NCI-H187 treated with DMSO at 0.1 percent for 48 hours (cell line): ENCODE results near the gene C4orf54.

Experiments
- DNase-seq: peaks from one replicate; lab custom pipeline; 2025; lab: John Stamatoyannopoulos, UW

C4orf54 gene

DNA sequence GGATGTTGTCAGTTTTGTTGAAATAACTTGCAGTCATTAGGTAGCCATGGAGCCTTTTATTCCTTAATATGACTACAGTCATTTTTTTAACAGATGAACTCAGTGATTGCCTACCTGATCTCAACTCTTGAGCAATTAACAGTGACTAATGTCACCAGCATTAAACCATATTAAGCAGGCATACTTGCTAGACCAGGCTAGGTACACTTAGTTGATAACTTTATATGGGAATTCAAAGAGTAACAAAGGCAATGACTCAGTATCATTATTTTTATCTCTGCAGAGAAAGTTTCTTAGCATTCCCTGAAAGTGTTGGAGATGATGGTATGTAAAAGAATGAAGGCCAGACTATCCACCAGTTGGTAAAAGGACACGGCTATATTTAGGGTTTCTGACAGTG, at the start of gene C4orf54:
Gene C4orf54, minus strand, starts transcription at position 31 of the 400 bp plus-strand sequence. CDS start 3,180 bp downstream, outside the sequence.
- DNase-seq: no peak

DNA sequence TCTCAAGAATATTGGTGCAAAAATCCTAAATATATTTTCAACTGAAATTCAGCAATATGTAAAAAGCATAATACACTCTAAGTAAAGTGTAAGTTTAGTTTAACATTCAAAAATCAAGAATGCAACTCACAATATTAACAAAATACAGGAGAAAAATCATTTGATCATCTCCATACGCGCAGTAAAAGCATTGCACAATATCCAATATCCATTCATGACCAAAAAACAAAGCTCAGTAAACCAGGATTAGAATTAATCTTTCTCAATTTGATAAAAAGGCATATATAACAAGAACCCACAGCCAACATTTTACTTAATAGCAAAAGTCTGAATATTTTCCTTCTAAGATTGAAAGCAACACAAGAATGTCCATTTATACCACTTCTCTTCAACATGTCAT, 48.3 kb upstream of the C4orf54 start:
- DNase-seq: no peak

DNA sequence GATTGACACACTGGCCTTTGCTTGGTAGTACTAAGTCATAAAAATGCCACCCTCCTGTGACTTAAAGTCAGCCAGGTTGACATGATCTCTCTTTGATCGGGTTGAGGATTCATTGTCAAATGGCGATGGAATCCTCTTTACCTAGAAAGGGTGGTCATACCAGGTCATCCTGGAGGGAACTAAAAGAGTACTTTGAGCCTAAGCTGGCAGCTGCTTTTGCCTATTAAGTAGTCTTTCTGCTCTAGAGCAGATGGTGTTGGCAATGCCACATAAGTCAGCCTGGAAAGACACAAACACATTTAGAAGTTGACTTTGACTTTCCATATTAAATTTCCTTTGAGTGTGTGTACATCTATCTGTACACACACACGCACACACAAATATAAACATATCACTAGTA, 39.2 kb upstream of the C4orf54 start:
- DNase-seq: no peak

DNA sequence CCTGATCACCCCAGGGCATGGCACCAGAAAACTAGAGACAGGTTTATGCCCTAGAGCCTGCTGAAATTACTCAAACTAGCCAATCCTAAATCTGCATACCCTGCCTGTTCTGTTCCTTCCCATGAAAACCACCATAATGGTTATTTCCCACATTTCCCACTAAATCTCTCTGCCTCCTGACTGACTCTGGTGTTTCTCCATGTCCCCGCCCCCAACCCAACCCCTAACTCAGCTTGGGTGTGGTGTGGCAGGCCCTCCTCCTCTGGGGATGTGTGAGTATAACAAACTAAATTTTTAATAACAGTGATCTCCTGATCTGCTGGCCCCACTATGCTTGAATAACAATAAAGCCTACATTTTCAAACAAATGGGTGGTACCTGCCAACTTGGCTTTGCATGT, 35.5 kb upstream of the C4orf54 start:
- no peak for DNase-seq

DNA sequence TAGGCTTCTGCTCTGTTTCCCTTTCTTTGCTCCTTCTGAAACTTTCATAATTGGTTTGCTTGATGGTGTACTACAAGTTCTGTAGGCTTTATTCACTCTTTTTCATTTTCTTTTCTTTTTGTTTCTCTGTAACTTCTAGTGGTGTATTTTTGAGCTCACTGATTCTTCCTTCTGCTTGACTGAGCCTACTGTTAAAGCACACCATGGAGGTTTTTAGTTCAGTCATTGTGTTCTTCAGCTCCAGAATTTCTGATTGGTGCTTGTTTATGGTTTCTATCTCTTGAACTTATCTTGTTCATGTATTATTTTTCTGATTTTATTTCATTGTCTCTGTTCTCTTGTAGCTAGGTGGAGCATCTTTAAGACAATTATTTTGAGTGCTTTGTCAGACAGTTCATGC, 33.4 kb upstream of the C4orf54 start:
- no peak for DNase-seq

DNA sequence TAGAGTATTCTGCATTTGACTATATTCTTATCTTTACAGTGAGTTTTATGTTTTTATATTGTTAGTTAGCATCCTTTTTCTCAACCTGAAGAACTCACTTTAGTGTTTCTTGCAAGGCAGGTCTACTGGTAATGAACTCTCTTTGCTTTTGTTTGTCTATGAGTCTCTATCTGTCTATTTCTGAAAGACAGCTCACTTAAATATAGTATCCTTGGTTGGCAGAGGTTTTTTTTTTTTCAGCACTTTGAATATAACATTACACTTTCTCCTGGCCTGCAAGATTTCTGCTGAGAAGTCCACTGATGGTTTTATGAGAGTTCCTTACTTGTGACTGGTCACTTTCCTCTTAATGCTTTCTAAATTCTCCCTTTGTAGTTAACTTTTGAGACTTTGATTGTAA, 32.8 kb upstream of the C4orf54 start:
- DNase-seq: no peak

DNA sequence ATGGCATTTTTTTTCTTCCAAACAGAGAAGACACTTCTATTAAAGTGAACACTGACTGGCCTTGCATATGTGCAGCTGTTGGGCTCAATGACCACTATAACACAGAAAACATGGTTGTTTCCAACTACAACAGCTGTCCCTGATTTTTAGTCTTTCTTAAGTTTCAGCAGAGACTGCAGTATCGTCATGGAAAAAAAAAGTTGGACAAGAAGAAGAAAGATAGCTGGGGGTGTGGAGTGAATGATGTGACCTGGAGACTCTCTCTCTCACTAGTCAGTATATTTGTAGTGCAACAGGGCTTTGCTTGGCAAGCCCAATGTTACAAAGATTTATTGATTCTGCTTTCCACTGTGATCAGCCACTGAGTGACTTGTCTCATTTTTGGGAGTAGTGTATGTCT, 29.5 kb upstream of the C4orf54 start:
- no peak for DNase-seq

DNA sequence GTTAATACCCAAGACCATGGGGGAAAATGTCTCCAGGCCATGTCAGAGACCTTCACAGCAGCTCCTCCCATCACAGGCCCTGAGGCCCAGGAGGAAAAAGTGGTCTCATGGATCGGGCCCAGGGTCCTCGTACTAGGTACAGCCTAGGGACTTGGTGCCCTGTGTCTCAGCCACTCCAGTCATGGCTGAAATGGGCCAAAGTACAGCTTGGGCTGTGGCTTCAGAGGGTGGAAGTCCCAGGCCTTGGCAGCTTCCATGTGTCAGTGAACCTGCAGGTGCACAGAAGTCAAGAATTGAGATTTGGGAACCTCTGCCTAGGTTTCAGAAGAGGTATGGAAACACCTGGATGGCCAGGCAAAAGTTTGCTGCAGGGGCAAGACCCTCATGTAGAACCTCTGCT, 27.6 kb upstream of the C4orf54 start:
- no peak for DNase-seq

DNA sequence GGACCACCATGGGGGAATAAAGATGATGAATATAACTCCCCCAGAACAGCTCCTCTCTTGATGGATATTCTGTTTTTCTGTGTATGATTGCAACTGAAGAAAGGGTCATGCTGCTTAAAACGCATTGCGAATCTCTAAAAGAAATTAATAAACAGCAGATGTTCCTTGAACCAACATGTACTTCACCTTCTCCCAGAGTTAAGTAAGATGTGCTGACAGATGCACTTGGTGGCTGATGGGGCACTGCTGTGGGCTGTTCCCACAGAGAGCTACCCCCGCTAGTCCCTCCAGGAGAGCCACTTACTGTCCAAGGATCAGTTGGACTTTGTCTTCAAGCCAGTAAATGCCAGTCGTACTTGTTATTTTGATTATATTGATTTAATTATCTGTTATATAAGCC, 26.3 kb upstream of the C4orf54 start:
- no peak for DNase-seq

DNA sequence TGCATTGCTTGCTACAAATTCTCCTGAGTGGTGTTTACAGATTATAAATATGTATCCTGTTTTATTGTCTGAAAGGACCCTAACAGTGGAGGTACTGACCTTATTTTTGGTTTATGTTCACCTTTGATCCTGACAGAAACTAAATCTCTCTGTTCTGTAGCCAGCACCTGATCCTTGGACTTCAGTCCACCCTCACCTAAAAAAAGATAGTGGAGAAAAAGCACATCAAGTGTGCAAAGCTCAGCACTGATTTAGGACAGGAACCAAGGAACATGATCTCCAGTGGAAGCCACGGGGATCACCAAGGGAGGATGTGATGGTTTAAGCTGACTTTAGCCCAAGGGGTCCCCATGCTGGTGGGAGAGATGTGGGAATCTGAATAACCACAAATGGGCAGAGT, 22.3 kb upstream of the C4orf54 start:
- DNase-seq: no peak

DNA sequence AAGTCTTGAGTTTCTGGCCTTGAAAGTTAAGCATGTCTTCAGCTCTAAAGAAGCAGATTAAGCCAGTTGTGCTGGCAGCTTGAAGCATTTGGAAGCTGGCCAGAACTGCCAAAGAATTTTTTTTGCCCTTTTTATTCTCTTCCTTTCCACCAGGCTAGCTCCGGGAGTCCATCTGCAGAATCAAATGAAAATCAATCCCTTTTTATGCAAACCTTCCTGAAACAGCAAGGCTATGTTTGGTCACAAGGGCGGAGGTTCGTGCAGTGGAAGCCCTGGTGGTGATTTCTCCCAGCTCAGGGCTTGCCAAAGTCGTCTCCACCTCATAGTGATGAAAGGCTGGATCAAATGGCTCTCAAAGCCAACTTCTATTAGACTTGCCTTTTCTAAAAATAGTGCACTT, 21.6 kb upstream of the C4orf54 start:
- no peak for DNase-seq

DNA sequence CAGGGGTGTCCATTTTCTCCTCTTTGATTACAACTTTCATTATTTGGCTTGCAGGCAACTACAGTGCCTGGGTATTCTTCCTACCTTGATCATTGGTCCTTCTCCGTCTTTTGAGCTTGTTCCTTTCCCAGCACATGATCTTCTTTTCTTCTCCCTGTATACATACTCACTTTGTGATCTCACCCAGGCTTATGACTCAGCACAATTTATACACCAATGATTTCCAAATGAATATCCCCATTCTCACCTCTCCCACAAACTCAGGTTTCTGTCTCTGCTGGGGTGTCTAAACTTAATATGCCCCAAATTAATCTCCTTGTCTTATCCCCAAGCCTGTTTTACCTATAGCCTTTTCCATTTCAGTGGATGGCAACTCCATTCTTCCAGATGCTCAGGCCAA, 19.5 kb upstream of the C4orf54 start:
- no peak for DNase-seq

DNA sequence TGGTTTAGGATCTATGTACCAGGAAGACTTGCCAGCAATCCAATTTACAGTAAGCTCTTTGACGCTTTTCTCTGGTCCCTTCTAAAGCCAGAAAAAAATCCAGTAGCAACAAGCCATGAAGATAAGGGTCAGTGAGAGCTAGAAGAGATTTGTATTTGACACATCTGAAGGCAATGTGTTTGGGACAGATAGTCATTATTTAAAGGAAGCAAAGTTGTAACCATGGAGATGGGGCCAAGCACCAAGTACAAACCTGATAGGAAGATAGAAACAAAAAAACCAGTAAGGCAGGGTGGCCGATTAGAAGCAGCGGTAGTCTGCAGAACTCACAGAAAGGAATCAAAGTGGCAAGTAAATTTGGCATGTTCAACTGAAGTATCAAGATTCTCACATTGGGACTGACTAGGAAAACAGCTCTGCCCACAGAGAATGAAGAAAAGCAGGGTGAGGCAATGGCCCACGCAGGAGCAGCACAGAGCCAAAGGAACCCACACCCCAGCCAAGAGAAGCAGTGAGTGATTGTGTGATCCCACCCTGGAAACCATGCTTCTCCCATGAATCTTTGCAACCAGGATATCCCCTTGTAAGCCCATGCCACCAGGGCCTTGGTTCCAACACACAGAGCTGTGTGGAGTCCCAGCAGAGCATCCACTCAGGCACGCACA, 12.9 kb upstream of the C4orf54 start:
- DNase-seq: no peak

DNA sequence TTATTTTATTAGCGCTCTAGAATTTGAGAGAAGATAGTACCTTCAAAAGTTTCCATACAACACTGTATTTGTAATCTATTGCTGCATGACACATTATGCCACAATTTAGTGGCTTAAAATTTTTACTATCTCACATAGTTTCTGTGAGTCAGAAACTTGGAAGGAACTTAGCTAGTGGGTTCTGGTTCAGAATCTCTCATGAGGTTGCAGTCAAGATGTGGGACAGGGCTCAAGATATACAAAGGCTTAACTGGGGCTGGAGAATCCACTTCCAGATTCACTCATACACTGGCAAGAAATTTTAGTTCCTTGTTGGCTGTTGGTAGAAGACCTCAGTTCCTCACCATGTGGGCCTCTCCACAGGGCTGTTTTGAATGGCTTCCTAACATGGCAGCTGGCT, 11.5 kb upstream of the C4orf54 start:
- DNase-seq: no peak

DNA sequence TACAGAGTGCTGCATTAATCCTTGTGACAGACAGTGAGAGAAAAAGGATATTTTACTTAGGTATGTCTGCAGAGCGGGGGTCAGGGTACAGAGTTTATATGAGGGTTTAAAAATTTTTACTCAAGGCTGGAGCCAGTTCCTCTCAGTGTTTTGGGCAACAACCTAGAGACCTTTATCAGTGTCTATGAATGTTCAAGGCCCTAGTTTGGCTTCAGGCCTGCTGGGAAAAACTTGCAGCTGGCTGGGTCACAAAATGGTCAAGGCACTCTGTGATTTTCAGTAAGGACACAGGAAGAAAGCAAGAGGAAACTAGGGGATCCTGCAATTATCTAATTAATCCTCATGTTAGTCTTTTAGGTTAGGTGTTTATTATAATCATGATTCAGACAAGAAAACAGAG, 10.8 kb upstream of the C4orf54 start:
- DNase-seq: no peak

DNA sequence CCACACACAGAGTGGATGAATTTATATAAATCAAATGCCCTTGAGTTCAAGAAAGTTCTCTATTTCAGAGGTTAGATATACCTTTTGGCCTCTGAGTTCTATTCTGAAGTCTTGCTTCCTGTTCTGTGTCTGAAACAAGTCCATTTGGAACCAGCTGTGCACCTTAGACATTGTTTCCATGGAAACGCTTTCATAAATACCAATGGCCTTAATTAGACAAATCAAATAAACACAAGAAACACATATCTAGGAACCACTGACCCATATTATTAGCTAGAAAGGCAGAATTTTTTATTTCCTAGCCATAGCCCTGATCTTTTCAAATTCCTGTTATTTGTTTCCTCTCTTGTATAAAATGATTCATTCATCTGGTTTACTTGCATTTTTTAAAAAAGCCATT, 8.4 kb upstream of the C4orf54 start:
- DNase-seq: no peak

DNA sequence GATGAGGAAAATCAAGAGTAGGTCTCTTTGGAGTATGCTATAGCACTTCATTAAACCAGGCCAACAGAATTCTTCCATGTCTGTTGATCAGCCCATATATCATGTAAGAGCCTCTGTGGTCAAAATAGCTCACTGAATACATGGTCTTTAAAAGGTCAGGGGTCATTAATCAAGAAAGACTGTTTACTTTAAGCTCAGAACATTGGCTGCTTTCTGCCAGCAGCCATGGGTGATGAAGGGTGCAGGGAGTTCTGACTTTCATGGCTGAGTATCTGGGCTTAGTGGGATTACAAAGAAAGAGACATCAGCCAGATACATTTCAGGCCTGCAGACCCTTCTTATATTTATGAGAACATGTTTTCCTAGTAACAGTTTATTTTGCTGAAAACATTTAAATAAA, 7.1 kb upstream of the C4orf54 start:
- no peak for DNase-seq

DNA sequence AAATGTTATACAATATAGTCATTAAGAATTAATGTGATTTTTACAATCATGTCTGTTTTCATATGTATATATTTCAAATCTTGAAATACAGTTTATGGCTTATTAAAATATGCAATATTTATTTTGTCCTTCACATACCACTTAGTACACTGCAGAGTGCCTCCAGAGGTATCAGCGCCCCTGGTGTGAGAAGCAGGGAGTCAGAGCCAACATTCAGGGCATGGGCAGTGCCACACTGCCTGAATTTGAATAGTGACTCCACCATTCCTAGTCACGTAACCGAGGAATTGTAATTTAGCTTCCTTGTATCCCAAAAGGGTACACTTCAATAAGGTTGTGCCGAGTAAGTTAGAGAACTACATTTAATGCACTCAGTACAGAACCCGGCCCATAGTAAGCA, 4.3 kb upstream of the C4orf54 start:
- DNase-seq: no peak

DNA sequence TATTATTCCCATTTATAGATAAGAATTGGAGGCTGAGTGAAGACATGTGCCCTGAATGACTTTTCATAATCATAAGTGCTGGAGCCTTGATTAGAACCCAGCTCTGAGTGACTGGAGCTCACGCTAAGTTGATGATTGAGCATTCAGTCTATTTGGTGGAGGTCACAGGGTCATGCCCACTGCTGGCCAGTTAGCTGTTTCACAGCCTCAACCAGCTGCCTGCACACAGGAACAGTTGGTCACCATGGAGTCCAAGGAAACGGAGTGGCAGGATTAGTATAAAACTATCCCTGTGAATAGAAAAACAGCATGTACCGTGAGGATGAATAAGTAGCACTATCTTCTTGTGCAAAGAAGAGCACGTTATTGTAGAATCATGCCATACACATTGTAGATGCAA, 1.0 kb upstream of the C4orf54 start:
- DNase-seq: no peak

DNA sequence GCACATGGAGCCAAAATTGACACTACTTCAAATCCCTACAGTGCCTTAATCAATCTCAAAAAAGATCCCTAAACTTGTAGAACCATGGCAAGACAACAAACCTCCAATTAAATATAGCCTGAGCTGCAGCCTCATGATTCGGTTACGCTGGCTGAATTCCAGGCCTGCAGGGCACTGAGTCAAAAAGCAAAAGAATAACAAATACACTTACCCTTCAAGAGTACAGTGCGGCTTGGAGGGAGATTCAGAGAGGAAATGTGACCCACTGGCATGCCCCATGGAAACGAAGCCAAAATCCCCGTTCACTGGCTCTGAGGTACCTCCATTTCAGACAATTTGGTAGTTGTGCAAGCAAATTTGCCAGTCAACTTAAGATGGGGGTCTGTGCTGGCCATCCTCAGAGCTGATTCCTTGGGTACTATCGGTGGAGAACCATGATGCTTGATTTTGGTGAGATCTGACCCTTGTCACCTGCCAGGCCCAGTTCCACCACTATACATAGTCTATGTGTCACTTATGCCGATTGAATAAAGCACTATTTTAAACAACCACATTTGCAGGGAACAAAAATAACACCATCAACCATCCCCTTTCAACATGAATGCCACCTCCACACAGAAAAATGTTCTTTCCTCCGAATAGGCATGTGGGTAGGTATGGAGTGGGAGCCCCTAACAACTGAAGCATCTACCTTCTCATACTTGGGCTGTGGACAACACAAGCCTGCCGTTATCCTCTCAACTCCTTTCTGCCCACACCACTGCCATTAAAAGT, 2.1 kb downstream of the C4orf54 start:
- no peak for DNase-seq

DNA sequence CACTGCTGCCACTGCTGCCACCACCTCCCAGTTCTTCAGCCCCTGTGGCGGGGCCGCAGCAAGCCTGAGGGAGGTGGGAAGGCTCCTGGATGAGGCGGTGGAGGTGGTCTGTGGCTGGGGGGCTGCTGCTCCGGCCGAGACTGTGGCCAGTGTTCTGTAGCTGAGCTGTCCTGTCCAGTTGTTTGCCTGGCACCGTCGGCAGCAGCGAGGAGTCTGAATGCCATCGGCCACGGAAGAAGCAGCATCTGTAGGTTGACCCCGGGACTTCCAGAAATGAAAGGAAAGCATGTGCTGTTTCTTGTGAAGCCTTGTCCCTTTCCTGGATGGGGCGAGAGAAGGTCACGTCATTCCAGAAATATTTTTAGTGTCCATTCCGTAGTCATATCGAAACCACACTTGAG, 3.3 kb downstream of the C4orf54 start:
- DNase-seq: no peak

DNA sequence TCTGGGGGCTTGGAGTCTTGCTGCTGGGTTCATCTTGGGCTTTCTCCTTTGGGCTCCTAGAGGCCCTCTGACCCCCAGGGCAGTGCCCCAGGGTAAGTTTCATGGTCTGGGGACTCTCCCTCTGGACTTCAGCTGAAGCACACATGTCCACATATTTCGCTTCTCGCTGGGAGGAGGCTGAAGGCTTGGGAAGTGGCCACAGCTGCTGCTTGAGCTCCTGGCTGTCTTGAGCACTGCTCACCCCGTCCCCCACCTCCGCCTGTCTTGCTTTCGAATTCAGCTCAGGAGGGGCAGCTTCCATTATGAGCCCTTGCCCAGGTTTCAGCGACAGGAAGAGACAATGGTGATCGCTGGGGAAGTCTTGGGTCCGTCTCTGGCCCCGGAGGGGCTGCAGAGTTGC, 3.7 kb downstream of the C4orf54 start:
- no peak for DNase-seq

DNA sequence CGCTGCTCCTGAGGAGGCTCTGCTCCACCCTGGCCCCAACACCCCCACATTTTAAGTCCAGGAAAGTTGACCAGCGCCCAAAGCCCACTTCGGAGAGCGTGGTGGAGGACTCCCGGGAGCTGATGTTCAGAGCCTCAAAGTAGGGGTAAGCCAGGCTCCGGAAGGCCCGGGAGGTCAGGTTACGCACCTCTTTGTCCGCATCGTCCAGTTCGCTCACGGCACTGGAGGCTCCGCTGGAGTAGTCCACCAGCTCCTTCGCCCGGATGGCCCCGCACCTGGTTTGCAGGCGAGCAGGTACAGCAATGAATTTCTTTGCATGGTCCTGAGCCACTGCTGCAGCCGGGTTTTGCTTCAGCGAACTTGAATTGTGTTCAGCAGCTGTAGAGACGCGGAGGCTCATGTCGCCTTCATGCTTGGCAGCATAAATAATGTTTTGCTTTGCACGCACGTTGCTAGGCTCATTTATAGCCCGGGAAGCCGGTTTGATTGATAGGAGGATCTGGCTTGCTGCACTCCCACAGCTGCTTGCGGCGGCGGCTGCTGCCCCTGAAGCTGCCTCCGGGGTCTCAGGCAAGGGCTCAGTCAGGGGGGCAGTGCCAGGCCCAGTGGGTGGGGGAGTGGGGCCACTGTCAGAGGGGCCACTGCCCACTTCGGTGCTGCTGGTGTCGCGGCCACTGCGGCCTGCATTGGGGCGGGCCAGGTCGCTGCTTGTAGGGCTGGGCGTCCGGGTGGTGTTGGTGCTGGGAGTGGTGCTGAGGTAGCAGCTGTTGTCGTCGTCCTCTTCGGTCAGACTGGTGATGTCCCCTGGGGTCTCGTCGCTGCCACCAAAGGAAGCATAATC, 4.8 kb downstream of the C4orf54 start:
- no peak for DNase-seq
